Measurements from ENCODE around the gene NUP214.

NUP214 gene

DNA sequence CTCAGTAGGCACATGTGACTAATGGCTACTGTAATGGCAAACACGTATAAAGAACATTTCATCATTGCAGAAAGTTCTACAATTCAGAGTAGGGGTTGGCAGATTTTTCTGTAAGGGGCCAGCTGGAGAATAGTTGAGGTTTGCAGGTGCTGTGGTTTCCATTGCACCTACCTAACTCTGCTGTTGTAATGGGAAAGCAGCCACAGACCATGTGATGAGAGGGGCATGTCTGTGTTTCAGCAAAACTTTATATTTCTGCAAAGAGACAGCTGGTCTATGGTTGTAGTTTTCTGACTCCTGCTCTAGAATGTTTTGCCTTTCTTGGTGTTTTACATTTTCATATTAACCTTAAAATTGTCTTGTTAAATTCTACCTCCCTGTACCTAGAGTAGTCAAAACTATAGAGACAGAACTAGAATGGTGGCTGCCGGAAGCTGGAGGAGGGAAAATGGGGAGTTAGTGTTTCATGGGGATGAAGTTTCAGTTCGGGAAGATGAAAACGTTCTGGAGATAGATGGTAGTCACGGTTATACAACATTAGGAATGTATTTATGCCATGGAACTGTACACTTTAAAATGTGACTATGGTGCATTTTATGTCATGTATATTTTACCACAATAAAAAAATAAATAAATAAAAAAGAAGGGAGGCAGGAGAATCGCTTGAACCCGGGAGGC lies 44.3 kb downstream of the NUP214 start:
- Histone ChIP-seq H3K4me3 (ENCODE audit: low read depth, low read length) (no peak overlapping the region), H3K4me2 (ENCODE audit: low read length) (no peak overlapping the region), H3K4me1 (no peaks in the 10 kb centered on the region), H3K27me3 (ENCODE audit: control insufficient read depth, insufficient read depth, low read length) (no peaks in the 10 kb centered on the region), H3K9me3 (ENCODE audit: control insufficient read depth, low read length) (no peaks in the 10 kb centered on the region), H2AFZ (no peak overlapping the region), H3K9ac (no peak overlapping the region), H3K79me2 (no peaks in the 10 kb centered on the region), H3K36me3 (ENCODE audit: control insufficient read depth, insufficient read depth, low read length) (no peaks in the 10 kb centered on the region), H3K27ac (no peak overlapping the region)
- TF ChIP-seq, protein P1, sequence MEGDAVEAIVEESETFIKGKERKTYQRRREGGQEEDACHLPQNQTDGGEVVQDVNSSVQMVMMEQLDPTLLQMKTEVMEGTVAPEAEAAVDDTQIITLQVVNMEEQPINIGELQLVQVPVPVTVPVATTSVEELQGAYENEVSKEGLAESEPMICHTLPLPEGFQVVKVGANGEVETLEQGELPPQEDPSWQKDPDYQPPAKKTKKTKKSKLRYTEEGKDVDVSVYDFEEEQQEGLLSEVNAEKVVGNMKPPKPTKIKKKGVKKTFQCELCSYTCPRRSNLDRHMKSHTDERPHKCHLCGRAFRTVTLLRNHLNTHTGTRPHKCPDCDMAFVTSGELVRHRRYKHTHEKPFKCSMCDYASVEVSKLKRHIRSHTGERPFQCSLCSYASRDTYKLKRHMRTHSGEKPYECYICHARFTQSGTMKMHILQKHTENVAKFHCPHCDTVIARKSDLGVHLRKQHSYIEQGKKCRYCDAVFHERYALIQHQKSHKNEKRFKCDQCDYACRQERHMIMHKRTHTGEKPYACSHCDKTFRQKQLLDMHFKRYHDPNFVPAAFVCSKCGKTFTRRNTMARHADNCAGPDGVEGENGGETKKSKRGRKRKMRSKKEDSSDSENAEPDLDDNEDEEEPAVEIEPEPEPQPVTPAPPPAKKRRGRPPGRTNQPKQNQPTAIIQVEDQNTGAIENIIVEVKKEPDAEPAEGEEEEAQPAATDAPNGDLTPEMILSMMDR (IDR thresholded peaks at IDR 0.05) = no peak

DNA sequence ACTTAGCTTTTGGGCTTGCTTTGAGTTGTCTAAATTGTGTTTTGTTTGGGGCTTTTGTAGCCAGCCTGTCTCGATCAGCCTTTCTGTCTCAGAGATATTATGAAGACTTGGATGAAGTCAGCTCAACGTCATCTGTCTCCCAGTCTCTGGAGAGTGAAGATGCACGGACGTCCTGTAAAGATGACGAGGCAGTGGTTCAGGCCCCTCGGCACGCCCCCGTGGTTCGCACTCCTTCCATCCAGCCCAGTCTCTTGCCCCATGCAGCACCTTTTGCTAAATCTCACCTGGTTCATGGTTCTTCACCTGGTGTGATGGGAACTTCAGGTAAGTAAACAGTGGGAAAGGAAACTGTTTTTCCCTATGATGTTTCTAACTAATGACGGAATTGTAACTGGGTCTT lies 48.6 kb downstream of the NUP214 start:
- no peak overlapping the region for H2AFZ ChIP-seq
- TF ChIP-seq, protein P1 (IDR thresholded peaks at IDR 0.05) = no peak
- no peaks in the 10 kb centered on the region for H3K9me3 ChIP-seq (ENCODE audit: control insufficient read depth, low read length)
- H3K27me3 ChIP-seq (ENCODE audit: control insufficient read depth, insufficient read depth, low read length) = no peaks in the 10 kb centered on the region
- no peaks in the 10 kb centered on the region for H3K36me3 ChIP-seq (ENCODE audit: control insufficient read depth, insufficient read depth, low read length)
- H3K9ac ChIP-seq = no peak overlapping the region
- H3K79me2 ChIP-seq = no peaks in the 10 kb centered on the region
- H3K4me2 ChIP-seq (ENCODE audit: low read length) = no peak overlapping the region
- no peaks in the 10 kb centered on the region for H3K4me1 ChIP-seq
- no peak overlapping the region for H3K4me3 ChIP-seq (ENCODE audit: low read depth, low read length)
- H3K27ac ChIP-seq = no peak overlapping the region

DNA sequence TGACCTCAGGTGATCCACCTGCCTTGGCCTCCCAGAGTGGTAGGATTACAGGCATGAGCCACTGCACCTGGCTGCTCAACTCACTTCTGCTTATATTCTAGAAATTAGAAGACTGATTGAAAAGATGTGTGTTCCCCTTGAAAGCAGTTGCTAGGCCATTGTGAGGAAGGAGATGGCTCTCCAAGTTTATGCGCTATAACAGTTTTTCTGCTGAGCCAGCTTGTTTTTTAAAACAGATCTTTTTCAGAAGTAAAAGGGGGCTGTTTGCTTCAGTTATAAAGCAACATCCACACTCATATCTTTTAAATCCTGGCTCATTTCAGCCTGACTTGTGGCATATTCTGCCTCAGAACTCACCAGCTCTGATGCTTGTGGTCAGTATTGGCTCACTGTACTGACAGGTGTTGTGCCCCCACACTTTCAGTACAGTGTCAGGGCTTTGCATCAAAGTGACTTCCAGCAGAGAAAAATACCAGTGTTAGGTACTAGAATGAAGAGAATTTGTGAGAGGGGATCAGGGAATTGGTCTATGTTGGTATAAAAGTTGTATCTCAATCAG lies 49.4 kb downstream of the NUP214 start:
- H3K9ac ChIP-seq = no peak overlapping the region
- no peak overlapping the region for H3K27ac ChIP-seq
- H3K36me3 ChIP-seq (ENCODE audit: control insufficient read depth, insufficient read depth, low read length) = no peaks in the 10 kb centered on the region
- no peaks in the 10 kb centered on the region for H3K4me1 ChIP-seq
- H3K4me2 ChIP-seq (ENCODE audit: low read length) = no peak overlapping the region
- H2AFZ ChIP-seq = no peak overlapping the region
- TF ChIP-seq, protein P1 (IDR thresholded peaks at IDR 0.05) = no peak
- no peaks in the 10 kb centered on the region for H3K27me3 ChIP-seq (ENCODE audit: control insufficient read depth, insufficient read depth, low read length)
- H3K9me3 ChIP-seq (ENCODE audit: control insufficient read depth, low read length) = no peaks in the 10 kb centered on the region
- H3K79me2 ChIP-seq = no peaks in the 10 kb centered on the region
- H3K4me3 ChIP-seq (ENCODE audit: low read depth, low read length) = no peak overlapping the region

DNA sequence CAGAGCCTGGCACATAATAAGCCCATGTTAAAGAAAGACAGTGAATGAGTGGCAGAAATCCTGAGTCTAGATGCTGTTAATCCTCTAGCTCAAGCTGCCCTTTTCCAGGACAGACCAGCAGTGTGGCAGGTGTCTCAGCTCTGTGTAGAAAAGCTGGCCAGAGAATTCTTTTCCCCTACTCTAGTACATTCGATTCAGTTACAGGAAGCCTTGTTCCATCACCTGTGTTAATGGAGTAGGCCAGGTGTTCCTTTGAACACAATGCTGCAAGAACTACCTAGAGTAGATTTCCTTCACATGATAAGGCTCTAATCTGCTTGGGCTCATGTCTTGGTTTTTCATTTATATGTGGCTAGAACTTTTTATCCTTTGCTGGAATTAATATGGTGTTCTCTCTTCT lies 52.5 kb downstream of the NUP214 start:
- Histone ChIP-seq H3K4me1 (peaks cover 2% of the 10 kb centered on the region), H3K9ac (no peak overlapping the region), H3K36me3 (ENCODE audit: control insufficient read depth, insufficient read depth, low read length) (no peaks in the 10 kb centered on the region), H2AFZ (no peak overlapping the region), H3K79me2 (no peaks in the 10 kb centered on the region), H3K4me2 (ENCODE audit: low read length) (no peak overlapping the region), H3K27ac (no peak overlapping the region), H3K27me3 (ENCODE audit: control insufficient read depth, insufficient read depth, low read length) (no peaks in the 10 kb centered on the region), H3K4me3 (ENCODE audit: low read depth, low read length) (no peak overlapping the region), H3K9me3 (ENCODE audit: control insufficient read depth, low read length) (no peaks in the 10 kb centered on the region)
- TF ChIP-seq, protein P1 (IDR thresholded peaks at IDR 0.05) = no peak

DNA sequence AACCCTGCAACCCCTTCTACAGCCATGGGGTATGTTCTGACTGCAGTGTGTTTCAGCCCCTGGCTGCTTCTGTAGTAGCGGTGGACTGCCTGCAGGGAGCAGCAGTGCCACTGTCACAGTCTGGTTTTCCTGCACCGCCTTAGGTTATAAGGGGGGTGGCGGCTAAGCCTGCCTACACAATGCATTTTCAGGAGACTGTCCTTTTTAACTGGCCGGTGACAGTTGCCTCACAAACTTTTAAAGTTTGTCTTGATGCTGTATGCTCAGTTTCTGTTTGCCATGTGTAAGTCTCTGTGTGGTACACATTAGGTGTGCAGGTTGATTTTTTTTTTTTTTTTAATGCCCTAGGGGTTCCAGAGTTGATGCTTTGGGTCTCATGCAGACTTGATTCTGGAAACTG lies 53.0 kb downstream of the NUP214 start:
- H3K4me2 ChIP-seq (ENCODE audit: low read length) = no peak overlapping the region
- no peak overlapping the region for H3K27ac ChIP-seq
- no peak overlapping the region for H2AFZ ChIP-seq
- no peak overlapping the region for H3K4me3 ChIP-seq (ENCODE audit: low read depth, low read length)
- H3K27me3 ChIP-seq (ENCODE audit: control insufficient read depth, insufficient read depth, low read length) = no peaks in the 10 kb centered on the region
- peaks cover 2% of the 10 kb centered on the region for H3K4me1 ChIP-seq
- TF ChIP-seq, protein P1 (IDR thresholded peaks at IDR 0.05) = peak; percentile 69
- no peaks in the 10 kb centered on the region for H3K36me3 ChIP-seq (ENCODE audit: control insufficient read depth, insufficient read depth, low read length)
- no peaks in the 10 kb centered on the region for H3K9me3 ChIP-seq (ENCODE audit: control insufficient read depth, low read length)
- no peak overlapping the region for H3K9ac ChIP-seq
- no peaks in the 10 kb centered on the region for H3K79me2 ChIP-seq

Data from parathyroid adenoma (tissue), 2 donors.